HG02870 (cell line): ENCODE results near the gene ISM1.
"Not testable (repeated sequence)": the region's sequence is repeated elsewhere in the genome, so short reads cannot be mapped to it uniquely, and the experiment has no call there.

Experiments
- ATAC-seq: cut with Tn5 transposase; IDR thresholded peaks from one replicate; pipeline ENCODE4 v1.9.1; 2021; ENCODE audit warnings: mild to moderate bottlenecking, moderate library complexity; ENCODE audit not compliant: unreplicated experiment

Gene ISM1

GRCh38 chr20:13221313-13221672 lies 219 bp downstream of the ISM1 start:
- ATAC-seq = peak; percentile 24

DNA sequence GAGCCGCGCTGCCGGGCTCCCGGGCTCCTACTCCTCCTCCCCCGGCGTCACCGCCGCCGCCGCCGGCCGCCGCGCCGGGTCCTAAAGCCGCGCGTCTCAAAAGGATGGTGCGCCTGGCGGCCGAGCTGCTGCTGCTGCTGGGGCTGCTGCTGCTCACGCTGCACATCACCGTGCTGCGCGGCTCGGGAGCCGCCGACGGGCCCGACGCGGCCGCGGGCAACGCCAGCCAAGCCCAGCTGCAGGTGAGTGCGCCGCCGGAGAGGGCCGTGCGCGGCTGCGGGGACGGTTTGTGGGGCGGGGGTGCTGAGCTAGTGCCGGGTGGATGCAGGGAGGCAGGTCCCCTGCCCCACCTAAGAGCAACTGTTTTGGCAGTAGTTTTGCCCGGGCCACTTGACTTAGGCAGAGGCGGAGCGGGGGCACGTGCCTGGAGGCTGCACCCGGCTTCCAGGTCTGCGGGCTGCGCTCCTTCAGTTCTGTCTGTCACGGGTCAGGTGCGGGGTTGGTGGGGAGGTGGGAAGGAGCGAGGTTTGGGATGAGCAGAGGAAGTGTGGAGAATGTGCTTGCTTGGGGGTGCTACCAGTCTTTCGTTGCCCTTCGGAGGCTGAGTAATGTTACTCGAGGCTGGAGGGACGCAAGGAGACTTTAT lies 722 bp downstream of the ISM1 start:
- peak; percentile 83 for ATAC-seq

- no peak for ATAC-seq
These were observed 1.2 kb downstream of the ISM1 start for GRCh38 chr20:13222319-13222716.

DNA sequence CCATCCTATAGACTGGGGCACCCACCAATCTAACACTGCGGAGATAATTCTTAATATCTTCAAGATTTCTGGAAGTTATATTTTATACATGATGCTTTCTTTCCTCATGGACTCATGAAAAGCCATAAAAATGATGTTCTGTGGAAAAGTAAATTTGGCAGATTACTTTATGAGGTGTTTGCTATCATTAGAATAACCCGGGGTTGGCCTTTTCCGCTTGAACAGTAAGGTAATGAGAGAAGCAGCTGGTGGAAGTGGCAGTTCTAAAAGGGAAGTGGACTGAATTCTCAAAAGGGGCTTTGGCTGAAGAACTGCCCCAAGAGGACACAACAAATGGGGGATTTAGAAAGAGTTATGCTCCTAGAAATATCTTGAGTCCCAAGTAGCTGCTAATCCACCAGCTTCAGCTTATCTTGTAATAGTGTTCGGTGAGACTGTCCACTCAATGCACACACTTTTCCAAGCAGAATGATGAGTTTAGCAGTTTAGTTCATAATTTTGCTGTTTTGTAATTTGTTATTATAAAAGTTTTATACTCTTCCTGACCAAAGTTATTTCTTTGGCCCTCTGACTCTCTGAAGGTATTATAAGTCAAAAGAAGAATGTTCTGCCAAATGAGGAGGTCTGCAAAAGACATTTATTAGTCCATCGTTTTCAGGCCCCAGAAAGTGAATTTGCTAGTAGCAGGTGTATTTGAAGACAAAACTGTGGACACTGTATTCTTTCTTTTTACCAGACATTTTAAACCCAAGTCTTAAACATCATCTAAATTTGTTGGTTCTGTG lies 2.9 kb downstream of the ISM1 start:
- no peak for ATAC-seq

- no peak for ATAC-seq
These were observed 5.3 kb downstream of the ISM1 start for GRCh38 chr20:13226367-13226766.

GRCh38 chr20:13228771-13229170 lies 7.7 kb downstream of the ISM1 start:
- ATAC-seq = no peak

DNA sequence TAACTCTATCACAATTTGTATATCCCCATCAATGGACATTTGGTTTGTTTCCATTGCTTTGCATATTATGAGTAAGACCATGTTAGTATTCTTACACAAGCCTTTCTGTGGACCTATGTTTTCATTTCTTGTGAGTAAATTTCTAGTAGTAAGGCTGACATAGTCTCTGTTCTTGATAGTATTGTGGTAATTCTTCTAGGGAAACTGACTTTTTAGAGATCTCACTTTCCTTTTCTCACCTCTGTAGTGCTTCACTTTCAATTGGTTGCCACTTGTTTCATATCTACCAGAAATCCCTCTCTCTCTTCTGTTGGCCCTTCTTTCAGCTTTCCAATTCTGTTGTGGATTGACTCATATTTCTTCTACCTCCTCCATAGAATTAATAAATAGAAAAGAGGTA lies 8.5 kb downstream of the ISM1 start:
- ATAC-seq = no peak

GRCh38 chr20:13231031-13231752 lies 10.1 kb downstream of the ISM1 start:
- no peak for ATAC-seq

GRCh38 chr20:13232999-13233398 lies 11.9 kb downstream of the ISM1 start:
- no peak for ATAC-seq

GRCh38 chr20:13234961-13235360 lies 13.9 kb downstream of the ISM1 start:
- ATAC-seq = no peak

DNA sequence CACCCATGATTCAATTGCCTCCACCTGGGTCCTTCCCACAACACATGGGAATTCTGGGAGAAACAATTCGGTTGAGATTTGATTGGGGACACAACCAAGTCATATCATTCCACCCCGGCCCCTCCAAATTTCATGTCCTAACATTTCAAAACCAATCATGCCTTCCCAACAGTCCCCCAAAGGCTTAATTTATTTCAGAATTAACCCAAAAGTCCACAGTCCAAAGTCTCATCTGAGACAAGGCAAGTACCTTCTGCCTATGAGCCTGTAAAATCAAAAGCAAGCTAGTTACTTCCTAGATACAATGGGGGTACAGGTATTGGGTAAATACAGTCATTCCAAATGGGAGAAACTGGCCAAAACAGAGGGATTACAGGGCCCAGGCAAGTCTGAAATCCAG lies 15.3 kb downstream of the ISM1 start:
- not testable (repeated sequence) for ATAC-seq

- no peak for ATAC-seq
These were observed 16.1 kb downstream of the ISM1 start for GRCh38 chr20:13236990-13237720.

GRCh38 chr20:13238001-13238653 lies 17.1 kb downstream of the ISM1 start:
- ATAC-seq = no peak

GRCh38 chr20:13243826-13244376 lies 22.8 kb downstream of the ISM1 start:
- no peak for ATAC-seq

DNA sequence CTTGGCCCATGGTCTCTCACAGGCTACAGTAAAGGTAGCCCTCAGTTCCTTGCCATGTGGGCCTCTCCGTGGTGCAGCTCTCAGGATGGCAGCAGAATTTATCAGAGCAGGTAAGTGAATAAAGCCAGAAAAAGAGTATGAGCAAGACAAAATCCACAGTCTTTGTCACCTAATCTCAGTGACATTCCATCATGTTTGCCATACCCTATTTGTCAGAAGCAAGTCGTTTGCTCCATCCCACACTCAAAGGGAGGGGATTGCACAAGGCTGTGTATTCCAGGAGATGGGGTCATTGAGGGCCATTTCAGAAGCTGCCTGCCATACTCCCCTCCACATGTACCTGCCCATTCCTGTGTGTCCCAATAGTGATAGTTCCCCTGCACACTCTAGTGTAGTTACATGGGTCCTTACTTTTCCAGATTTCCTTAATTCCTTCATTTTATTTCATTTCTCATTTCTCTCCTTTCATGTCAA lies 24.2 kb downstream of the ISM1 start:
- ATAC-seq = no peak

DNA sequence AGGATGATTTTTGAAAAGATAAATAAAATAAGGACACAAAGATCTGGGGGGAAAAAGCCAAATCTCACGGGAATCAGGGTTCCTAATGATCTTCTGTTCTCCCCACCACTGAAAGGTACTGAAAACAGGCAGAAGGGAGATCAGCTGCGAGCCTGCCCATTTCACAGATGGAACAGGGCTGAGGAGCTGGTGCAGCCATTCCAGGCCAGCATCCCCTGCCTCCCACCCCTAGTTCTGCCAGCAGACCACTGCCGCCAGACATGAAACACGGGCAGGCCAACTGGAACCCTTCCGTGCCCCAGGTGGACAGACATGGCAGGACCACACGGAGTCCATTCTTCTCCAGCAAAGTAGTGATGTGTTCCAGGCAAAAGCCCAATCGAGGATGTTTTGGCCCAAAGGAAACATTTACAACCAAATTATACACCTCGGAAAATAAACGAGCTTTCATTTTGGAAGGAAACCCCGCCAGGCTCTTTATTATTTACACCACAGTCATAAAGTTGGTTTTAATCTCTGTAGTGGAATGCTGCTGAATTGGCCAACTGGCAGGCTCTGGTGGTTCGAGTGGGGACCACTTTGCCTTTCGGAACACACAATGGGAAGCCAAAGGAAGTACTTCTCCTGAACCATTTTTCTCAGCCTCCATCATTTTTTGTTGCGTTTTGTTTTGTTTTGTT lies 28.2 kb downstream of the ISM1 start:
- ATAC-seq = no peak

DNA sequence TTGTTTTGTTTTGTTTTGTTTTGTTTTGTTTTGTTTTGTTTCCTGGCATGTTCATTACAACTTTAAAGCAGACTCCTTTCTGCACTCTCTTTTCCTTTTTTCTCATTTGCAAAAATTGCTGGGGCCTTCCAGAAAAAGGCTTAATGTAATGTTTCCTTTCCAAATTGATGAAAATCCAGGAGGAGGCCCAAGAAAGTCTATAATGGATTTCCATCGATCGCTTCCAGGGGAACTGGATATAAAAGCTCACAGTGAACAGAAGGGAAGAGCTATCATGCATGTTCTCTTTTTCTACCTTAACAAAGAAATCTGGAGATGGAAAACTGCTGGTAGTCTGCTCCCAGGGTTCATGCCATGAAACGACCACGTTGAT lies 28.7 kb downstream of the ISM1 start:
- no peak for ATAC-seq

- no peak for ATAC-seq
These were observed 29.2 kb downstream of the ISM1 start for GRCh38 chr20:13250251-13250650.

GRCh38 chr20:13251106-13251903 lies 30.2 kb downstream of the ISM1 start:
- no peak for ATAC-seq
